Neuronal stem cell (in vitro differentiated cells): Measurements from ENCODE around the gene LEMD2.

Experiments
- DNase-seq: peaks from one replicate; pipeline ENCODE4 v3.0.0-alpha.2; 2013; ENCODE audit warnings: low spot score
- H2AFZ ChIP-seq: one replicate; pipeline ENCODE4 v1.6.1; 2013; ENCODE audit warnings: mild to moderate bottlenecking, low read length, inconsistent platforms
- H2AK5ac ChIP-seq: 2 replicates; pipeline ENCODE4 v1.6.1; 2013; ENCODE audit warnings: low read depth, mild to moderate bottlenecking, inconsistent platforms, low read length, moderate library complexity, mixed read lengths
- H2BK120ac ChIP-seq: 2 replicates; pipeline ENCODE4 v1.6.1; 2013; ENCODE audit warnings: low read depth, mild to moderate bottlenecking, inconsistent platforms, low read length, moderate library complexity, mixed read lengths
- H2BK12ac ChIP-seq: one replicate; pipeline ENCODE4 v1.6.1; 2013; ENCODE audit warnings: low read length, inconsistent platforms
- H2BK15ac ChIP-seq: 2 replicates; pipeline ENCODE4 v1.6.1; 2013; ENCODE audit warnings: mild to moderate bottlenecking, low read length, inconsistent platforms, mixed read lengths
- H2BK5ac ChIP-seq: one replicate; pipeline ENCODE4 v1.6.1; 2013; ENCODE audit warnings: inconsistent platforms, mild to moderate bottlenecking, low read length, moderate library complexity
- H3K14ac ChIP-seq: one replicate; pipeline ENCODE4 v1.6.1; 2013; ENCODE audit warnings: low read length, inconsistent platforms
- H3K18ac ChIP-seq: 2 replicates; pipeline ENCODE4 v1.6.1; 2013; ENCODE audit warnings: low read length, inconsistent platforms
- H3K23ac ChIP-seq: 2 replicates; pipeline ENCODE4 v1.6.1; 2013; ENCODE audit warnings: low read depth, mild to moderate bottlenecking, mixed read lengths, low read length, inconsistent platforms; ENCODE audit not compliant: poor library complexity
- H3K27ac ChIP-seq: replicated peaks from 3 replicates; pipeline ENCODE4 v1.5.1; 2013; ENCODE audit warnings: low read length, inconsistent platforms
- H3K27me3 ChIP-seq, 3 experiments: 2 replicates each; pipeline ENCODE4 v1.6.1; 2013; ENCODE audit warnings: low read length in 3 of 3, mild to moderate bottlenecking in 2 of 3, inconsistent platforms in 1 of 3, low read depth in 1 of 3, mixed read lengths in 1 of 3, moderate library complexity in 1 of 3; ENCODE audit not compliant: control insufficient read depth in 3 of 3, insufficient read depth in 3 of 3
- H3K36me3 ChIP-seq, 2 donors: replicated peaks in 1 of 2; 2 replicates each; pipeline ENCODE4 v1.6.1; 2013; ENCODE audit warnings: low read length in 2 of 2; ENCODE audit not compliant: control insufficient read depth in 2 of 2, insufficient read depth in 2 of 2
- H3K4ac ChIP-seq: 2 replicates; pipeline ENCODE4 v1.6.1; 2013; ENCODE audit warnings: inconsistent platforms, mild to moderate bottlenecking, low read length, moderate library complexity
- H3K4me1 ChIP-seq, 2 donors: 1 replicate in 1 of 2; 2 replicates in 1 of 2; pipeline ENCODE4 v1.6.1; 2013; ENCODE audit warnings: low read length in 2 of 2, low read depth in 1 of 2; ENCODE audit not compliant: control insufficient read depth in 2 of 2, insufficient read depth in 1 of 2
- H3K4me2 ChIP-seq: one replicate; pipeline ENCODE4 v1.6.1; 2013; ENCODE audit warnings: mild to moderate bottlenecking, low read length, inconsistent platforms; ENCODE audit not compliant: insufficient read depth, poor library complexity, severe bottlenecking
- H3K4me3 ChIP-seq, 2 donors: 2 replicates each; pipeline ENCODE4 v1.5.1; 2013; ENCODE audit warnings: low read length in 2 of 2, mild to moderate bottlenecking in 2 of 2, inconsistent platforms in 1 of 2, moderate library complexity in 1 of 2
- H3K79me1 ChIP-seq: one replicate; pipeline ENCODE4 v1.6.1; 2013; ENCODE audit warnings: low read depth, mild to moderate bottlenecking, inconsistent platforms, low read length, moderate library complexity
- H3K9ac ChIP-seq: one replicate; pipeline ENCODE4 v1.6.1; 2013; ENCODE audit warnings: mild to moderate bottlenecking, low read depth, low read length, inconsistent platforms; ENCODE audit not compliant: poor library complexity
- H3K9me3 ChIP-seq, 2 donors: replicated peaks in 1 of 2; 2 replicates each; pipeline versions ENCODE3 to v1.6.1; 2013; ENCODE audit warnings: low read length in 2 of 2, mild to moderate bottlenecking in 2 of 2, inconsistent platforms in 1 of 2, low read depth in 1 of 2, mixed read lengths in 1 of 2, moderate library complexity in 1 of 2; ENCODE audit not compliant: control insufficient read depth in 2 of 2, insufficient read depth in 1 of 2
- H4K8ac ChIP-seq: one replicate; pipeline ENCODE4 v1.6.1; 2013; ENCODE audit warnings: low read depth, mild to moderate bottlenecking, inconsistent platforms, low read length, moderate library complexity
- H4K91ac ChIP-seq: one replicate; pipeline ENCODE4 v1.6.1; 2013; ENCODE audit warnings: low read length, low read depth, mild to moderate bottlenecking, inconsistent platforms; ENCODE audit not compliant: poor library complexity
- WGBS, 2 donors: extraction: QIAGEN DNeasy Blood & Tissue Kit; methylation state at CpG; one replicate each; pipeline ENCODE4 v1.1.7; 2013; ENCODE audit warnings: missing lambda C conversion rate in 2 of 2, mixed read lengths in 1 of 2; ENCODE audit not compliant: insufficient read length in 2 of 2, insufficient replicate concordance in 1 of 2; ENCODE audit errors: extremely low coverage in 2 of 2; 5-methylcytosine and 5-hydroxymethylcytosine counted together

The LEMD2 gene

GRCh38 chr6:33830635-33831240 is 41.8 kb upstream of the LEMD2 start:
- no peak for DNase-seq
- Histone ChIP-seq H3K79me1 (no peaks in the 10 kb centered on the region), H3K9ac (peak overlapping the region; percentile 45), H3K4me3 (no peak overlapping the region), H3K23ac (no peak overlapping the region), H3K4me2 (no peak overlapping the region), H4K91ac (no peak overlapping the region), H2BK5ac (peak overlapping the region; percentile 59), H3K4ac (no peak overlapping the region), H3K18ac (peak overlapping the region; percentile 74), H2BK12ac (no peak overlapping the region), H3K9me3 (peaks cover 0 to 6% of the 10 kb centered on the region in 2 donors), H2AFZ (no peak overlapping the region), H2BK120ac (no peak overlapping the region), H2BK15ac (peak overlapping the region; percentile 7), H3K14ac (no peak overlapping the region), H3K27me3 (peaks cover 0 to 32% (median 0%) of the 10 kb centered on the region in 3 experiments), H4K8ac (no peak overlapping the region), H3K27ac (no peak overlapping the region), H3K4me1 (peaks cover 0 to 11% of the 10 kb centered on the region in 2 donors), H2AK5ac (no peak overlapping the region), H3K36me3 (no peaks in the 10 kb centered on the region)
- no CpG with 5 or more reads among the region's 21 CpGs for WGBS, 2 donors

- DNase-seq = no peak
- H3K9me3 ChIP-seq = peaks cover 0 to 6% of the 10 kb centered on the region in 2 donors
- H3K4me3 ChIP-seq = peak overlapping the region in 1 of 2 donors; percentile 4
- no peak overlapping the region for H3K4me2 ChIP-seq
- H2BK12ac ChIP-seq = peak overlapping the region; percentile 30
- no peak overlapping the region for H2AFZ ChIP-seq
- H3K36me3 ChIP-seq = no peaks in the 10 kb centered on the region
- WGBS, 2 donors = no CpG with 5 or more reads among the region's 15 CpGs
- H4K8ac ChIP-seq = peak overlapping the region; percentile 52
- H2BK120ac ChIP-seq = no peak overlapping the region
- H3K23ac ChIP-seq = peak overlapping the region; percentile 3
- peak overlapping the region; percentile 20 for H2BK15ac ChIP-seq
- no peaks in the 10 kb centered on the region for H3K79me1 ChIP-seq
- no peak overlapping the region for H2BK5ac ChIP-seq
- peaks cover 2 to 11% of the 10 kb centered on the region in 2 donors for H3K4me1 ChIP-seq
- no peak overlapping the region for H4K91ac ChIP-seq
- H3K18ac ChIP-seq = peak overlapping the region; percentile 72
- peak overlapping the region; percentile 85 for H3K14ac ChIP-seq
- peaks cover 0 to 32% (median 0%) of the 10 kb centered on the region in 3 experiments for H3K27me3 ChIP-seq
- H3K27ac ChIP-seq = no peak overlapping the region
- H2AK5ac ChIP-seq = peak overlapping the region; percentile 57
- peak overlapping the region; percentile 14 for H3K4ac ChIP-seq
- no peak overlapping the region for H3K9ac ChIP-seq
Observed at GRCh38 chr6:33828764-33829731, 40.1 kb upstream of the LEMD2 start.

DNA sequence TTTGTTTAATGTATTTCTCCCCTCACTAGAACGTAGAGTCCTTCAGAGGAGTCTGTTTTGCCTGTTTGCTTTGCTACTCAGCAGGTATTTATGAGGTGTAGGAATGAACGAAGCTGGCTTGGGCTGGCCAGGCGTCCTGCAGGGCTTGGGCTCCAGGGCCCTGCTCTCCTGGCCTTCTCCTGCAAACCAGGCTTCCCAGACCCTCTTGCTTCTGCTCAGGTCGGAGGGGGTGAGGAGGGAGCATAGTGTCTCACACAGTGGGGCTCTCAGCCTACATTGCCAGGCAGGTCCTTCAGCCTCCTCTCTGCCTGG is 39.5 kb upstream of the LEMD2 start:
- peaks cover 0 to 32% (median 0%) of the 10 kb centered on the region in 3 experiments for H3K27me3 ChIP-seq

More for the DNA sequence above, 39.5 kb upstream of the LEMD2 start:
- H3K18ac ChIP-seq = peak overlapping the region; percentile 72
- no peak overlapping the region for H2BK5ac ChIP-seq
- no peak overlapping the region for H3K27ac ChIP-seq
- peaks cover 0 to 2% of the 10 kb centered on the region in 2 donors for H3K9me3 ChIP-seq
- no peaks in the 10 kb centered on the region for H3K36me3 ChIP-seq
- peak overlapping the region; percentile 85 for H3K14ac ChIP-seq
- H3K4ac ChIP-seq = no peak overlapping the region
- no peak overlapping the region for H2BK15ac ChIP-seq
- H3K23ac ChIP-seq = peak overlapping the region; percentile 3
- no peaks in the 10 kb centered on the region for H3K79me1 ChIP-seq
- H2BK120ac ChIP-seq = no peak overlapping the region
- DNase-seq = no peak
- peak overlapping the region; percentile 52 for H4K8ac ChIP-seq
- H3K9ac ChIP-seq = no peak overlapping the region
- no peak overlapping the region for H4K91ac ChIP-seq
- peak overlapping the region in 1 of 2 donors; percentile 4 for H3K4me3 ChIP-seq
- no peak overlapping the region for H3K4me2 ChIP-seq
- peak overlapping the region; percentile 57 for H2AK5ac ChIP-seq
- no CpG with 5 or more reads among the region's 4 CpGs for WGBS, 2 donors
- no peak overlapping the region for H2AFZ ChIP-seq
- H3K4me1 ChIP-seq = peaks cover 2 to 12% of the 10 kb centered on the region in 2 donors
- H2BK12ac ChIP-seq = peak overlapping the region; percentile 30
